GM04504 (cell line): ENCODE results near the gene ZDHHC14.
"Not testable (repeated sequence)": the region's sequence is repeated elsewhere in the genome, so short reads cannot be mapped to it uniquely, and the experiment has no call there.

Experiments
- DNase-seq: peaks from one replicate; pipeline ENCODE4 v3.0.0-alpha.2; 2012; ENCODE audit warnings: low read depth

Gene ZDHHC14

DNA sequence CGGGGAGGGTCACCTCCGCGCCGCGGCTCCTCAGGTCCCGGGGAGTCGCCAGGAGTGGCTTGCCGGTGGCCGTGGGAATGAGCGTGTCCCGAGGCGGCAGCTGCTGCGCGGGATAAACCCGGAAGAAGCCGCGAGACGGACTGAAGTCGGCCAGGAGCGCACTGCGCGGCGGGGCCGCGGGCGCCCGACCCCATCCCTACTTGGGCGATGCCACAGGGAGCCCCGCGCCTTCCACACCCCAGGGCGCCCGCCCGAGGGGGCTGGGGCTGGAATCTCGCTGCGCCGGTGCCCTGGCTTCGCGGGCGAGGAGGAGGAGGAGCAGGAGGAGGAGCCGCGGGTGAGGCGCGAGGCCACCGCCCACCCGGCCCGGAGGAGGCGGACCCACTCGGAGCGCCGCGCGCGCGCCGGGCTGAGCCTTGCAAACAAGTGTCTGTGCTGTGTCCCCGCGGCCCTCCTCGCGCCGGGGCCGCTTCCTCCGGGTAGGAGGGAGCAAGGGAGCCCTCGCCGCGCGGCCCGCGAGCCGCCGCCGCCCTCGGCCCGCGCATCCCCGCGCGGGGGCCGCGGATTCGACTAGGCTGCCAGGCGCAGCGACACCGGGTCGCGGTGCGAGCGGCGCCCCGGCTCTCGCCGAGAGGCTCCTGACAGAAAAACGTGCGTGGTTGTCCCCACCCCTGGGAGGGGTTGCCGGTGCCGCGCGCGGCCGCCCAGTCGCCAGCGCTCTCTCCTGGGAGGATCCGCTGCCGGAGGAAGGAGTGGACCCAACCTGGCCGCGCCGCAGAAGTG lies at the start of gene ZDHHC14:
Gene ZDHHC14 (plus strand): TSS at position 412 of the 783 bp plus-strand sequence.
- DNase-seq = peak; percentile 67

DNA sequence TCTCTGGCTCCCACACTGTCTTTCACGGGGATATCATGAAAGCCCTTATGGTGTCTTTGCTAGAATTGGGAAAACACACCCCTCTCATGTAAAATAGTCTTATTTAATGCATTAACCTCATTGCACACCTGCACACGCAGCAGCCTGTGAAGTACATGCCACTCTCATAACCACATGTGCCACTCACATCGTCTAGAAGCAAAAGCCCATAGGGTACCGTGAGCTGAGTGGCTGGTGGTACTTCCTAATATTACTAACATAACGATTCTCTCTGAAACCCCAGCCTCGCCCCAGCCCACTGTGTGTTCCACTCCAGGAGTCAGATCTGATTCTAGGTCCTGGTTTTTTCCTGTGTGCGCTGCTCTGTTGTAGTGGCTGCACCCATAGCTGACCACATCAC lies 48.2 kb upstream of the ZDHHC14 start:
- no peak for DNase-seq

DNA sequence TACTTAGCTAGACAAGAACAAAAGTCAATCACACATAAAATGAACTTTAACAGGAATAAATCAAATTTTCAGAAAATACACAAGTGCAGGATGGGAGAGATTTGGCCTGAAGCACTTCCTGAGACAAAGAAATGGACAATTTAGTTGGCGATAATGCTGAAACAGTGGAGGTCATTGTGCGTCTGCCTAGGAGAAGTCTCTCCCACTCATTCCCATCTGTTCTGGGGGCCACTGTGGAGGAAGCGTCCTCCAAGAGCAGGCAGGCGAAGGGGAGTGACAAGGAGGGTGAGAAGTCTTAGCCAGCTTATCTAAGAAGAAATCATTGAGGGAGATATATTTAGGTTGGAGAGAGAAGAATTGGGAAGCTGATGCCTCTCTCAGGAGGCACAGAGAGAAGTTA lies 47.5 kb upstream of the ZDHHC14 start:
- DNase-seq = no peak

DNA sequence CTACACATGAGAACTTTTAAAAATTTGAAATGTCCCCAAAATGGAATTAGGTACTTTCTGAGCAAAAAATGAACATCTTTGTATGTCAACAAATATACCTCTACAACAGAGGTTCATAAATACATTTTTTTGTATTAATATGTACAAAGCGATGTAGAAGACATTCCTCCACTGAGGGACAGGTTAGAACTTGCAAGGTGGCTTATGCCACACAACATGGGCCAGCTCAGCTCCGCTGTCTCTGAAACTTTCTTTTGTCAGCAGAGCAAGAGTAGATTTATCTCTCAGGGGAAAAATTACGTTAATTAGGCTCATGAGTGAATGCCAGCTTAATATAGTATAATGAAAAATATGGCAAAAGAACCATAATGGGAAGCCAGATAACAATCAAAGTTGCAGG lies 47.0 kb upstream of the ZDHHC14 start:
- no peak for DNase-seq

DNA sequence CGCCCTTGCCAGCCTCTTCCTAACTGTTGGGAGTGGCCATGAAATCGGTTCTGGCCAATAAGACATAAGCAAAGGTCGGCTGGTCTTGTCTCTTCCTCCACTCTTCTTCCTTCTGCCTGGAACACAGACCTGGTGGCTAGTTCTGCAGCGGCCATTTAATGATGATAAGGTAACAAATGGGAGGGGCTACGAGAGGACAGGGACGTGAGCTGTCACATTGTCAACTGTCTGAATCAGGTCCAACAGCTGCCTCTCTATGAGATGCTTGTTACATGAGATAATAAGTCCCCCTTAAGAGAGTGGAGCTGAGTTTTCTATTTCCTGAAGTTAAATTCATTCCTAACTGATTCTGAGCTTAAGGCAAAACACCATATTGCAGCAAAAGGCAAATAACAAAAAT lies 45.2 kb upstream of the ZDHHC14 start:
- DNase-seq = no peak

DNA sequence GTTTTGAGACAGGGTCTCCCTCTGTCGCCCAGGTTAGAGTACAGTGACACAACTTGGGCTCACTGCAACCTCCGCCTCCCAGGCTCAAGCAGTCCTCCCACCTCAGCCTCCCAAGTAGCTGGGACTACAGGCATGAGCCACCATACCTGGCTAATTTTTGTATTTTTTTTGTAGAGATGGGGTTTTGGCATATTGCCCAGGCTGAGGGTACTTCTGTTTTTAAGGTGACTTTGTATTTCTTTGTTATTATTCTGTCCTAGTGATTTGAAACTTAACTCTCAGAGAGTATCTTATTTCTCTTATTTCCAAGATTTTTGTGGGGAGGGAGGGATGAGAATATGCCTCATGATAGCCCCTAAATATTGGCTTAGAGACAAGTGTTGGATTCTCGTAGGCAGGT lies 43.7 kb upstream of the ZDHHC14 start:
- not testable (repeated sequence) for DNase-seq

DNA sequence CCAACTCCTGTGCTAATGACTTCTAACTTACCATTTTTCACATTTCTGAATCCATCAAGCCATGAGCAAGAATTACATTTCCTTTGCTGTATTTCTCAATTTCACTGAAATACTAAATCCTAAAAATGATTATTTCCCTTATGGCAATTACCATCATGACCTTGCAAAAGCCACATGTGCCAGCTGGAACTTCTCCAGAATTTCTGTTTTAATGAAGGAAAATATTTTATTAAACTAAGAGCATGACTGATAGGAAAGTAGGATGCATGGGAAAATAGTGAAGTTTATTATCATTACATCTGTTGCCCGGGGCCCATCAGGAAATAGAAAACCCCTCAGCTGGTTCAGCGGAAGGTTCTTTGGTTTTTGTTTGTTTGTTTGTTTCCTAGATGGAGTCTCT lies 43.2 kb upstream of the ZDHHC14 start:
- no peak for DNase-seq

DNA sequence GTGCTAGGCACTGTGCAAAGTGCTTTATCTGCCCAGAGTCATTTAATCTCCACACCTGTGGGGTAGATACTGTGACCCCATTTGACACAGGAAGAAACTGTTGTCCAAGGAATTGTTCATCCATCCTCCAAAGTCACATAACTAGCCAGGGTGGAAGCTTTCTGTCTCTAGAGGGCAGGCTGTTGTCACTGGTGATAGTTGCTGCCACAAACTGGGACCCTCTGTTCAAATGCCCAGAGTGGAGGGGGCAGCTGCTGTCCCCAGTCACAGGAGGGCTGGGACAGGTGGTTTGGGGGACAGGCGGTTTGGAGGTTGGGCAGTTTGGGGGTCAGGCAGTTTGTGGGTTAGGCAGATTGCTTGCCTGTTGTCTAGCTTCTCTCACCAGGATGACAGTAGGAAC lies 41.6 kb upstream of the ZDHHC14 start:
- no peak for DNase-seq

DNA sequence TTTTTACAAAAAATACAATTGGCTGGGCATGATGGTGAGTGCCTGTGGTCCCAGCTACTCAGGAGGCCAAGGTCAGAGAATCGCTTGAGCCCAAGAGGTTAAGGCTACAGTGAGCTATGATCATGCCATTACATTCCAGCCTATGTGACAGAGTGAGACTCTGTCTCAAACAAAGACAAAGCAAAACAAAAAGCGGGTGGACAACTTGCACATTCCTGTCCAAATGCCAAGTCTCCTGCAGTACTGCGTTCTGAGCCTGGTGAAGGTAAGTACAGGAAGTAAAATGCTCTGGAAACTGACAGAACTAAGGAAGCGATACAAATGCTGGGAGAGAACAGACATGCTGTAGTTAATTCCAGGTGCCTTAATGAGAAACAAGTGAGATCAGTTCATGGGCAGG lies 37.3 kb upstream of the ZDHHC14 start:
- DNase-seq = no peak

DNA sequence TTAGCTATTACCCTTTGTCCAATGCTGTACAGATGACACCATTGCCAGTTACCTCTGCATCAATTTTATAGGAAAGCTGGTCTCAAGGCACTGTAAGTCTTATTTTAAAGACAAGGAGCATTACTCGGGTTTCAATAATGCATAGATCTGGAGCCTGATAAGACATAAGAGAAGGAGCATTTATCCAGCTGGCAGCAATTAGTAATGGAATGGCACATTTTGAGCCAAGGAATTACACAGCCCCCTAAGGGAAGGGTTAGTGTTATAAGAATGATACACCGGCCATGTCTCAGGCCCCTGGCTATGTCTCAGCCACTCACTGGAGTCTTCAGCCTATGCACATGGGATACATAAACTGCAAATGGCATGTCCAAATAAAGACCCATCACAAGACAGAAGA lies 34.6 kb upstream of the ZDHHC14 start:
- peak; percentile 24 for DNase-seq

DNA sequence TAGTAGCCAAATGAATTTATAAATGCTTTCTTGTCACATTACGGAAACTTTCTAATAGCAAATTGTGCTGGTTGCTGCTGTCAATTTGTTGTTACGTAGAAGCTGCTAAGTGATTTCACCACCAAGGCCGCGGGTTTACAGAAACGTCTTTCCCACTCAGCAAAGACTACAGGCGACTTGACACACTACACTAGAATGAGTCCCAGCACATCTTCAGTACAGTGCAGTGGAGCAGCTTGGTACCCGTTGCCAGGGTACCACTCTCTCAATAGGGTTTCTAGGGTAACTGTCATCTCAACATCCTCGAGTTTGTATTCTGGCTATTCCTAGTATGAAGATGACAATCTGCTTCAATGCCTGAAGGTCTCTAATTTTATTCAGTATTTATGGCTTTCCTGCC lies 22.7 kb upstream of the ZDHHC14 start:
- no peak for DNase-seq

DNA sequence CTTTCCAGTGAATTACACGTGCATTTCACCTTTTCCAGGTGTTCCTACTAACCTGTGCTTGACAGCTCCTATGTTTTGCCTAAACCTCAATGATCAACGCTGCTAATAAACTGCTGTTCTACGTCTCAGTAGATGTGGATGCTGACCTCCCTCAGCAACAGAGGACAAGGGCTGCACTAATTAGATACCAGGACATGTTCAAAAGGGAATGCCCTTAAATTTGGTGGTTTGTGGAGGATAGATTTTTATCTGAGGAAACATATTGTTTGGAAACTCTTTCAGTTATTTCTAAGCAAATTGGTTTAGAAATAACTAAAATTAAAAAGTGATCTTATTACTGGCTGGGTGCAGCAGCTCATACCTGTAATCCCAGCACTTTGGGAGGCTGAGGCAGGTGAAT lies 19.1 kb upstream of the ZDHHC14 start:
- DNase-seq = no peak

DNA sequence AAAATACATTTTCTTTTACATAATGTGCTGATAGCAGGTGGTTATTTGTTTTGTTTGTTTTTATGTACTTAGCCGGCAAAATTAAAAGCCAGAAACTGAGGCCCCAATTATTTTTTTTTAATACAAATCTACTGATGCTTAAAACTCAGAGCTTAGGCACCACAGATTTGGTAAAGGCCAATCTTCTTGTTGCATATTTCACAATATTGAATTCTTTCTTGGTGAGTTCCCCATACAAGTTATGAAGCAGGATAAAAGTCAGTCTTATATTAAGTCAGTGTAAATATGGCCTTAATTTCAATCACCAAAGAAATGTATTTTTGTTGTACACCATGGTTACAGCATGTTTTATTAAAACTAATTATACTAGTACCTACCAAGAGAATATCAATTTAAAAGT lies 16.3 kb upstream of the ZDHHC14 start:
- DNase-seq = no peak

DNA sequence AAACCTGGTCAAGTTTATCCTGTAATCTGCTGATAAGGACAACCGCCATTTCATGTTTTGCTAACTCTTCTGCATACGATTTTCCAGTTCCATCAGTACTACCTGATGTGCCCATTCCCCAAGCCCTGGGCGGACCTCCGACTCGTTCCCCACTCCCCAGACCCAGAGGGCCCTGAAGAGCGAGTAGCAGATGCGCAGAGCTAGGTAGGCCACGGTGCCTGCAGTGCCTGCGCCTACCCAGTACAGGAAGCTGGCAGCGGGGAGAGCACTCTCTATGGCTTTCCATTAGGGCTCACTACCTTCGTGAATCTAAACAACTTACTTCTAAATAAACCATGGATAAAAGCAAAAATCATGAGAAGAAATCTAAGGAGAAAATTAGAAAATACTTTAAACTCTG lies 14.3 kb upstream of the ZDHHC14 start:
- no peak for DNase-seq

DNA sequence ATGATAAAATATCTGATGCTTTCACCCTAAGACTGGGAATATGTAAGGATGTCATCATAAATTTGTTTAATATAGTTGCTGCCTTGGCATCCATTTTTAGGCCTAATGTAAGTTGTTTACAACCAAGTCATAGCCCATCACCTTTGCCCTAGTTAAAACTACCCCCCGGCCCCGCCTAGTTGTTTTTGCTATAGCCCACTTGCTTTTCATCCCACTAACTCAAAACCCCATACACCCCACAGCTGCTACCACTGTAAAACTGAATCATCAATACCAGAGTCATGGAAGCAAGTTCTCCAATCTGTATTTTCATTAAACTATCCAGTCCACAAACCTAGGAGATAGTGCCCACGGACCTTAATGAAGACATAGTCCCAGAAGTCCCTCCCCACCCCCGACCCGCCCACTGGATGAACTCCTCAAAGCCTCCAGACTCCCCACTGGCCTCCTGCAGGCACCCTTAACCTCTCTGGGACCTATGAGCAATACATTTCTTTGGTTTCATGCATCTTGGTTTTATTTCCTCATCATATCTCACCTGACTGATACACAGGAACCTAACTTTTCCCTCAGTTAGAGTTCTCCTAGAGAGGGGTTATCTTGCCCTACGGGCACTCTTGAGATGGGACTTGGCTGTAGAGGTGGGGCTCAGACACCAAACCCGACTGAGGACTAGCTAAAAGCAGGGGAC lies 12.5 kb upstream of the ZDHHC14 start:
- DNase-seq = no peak

DNA sequence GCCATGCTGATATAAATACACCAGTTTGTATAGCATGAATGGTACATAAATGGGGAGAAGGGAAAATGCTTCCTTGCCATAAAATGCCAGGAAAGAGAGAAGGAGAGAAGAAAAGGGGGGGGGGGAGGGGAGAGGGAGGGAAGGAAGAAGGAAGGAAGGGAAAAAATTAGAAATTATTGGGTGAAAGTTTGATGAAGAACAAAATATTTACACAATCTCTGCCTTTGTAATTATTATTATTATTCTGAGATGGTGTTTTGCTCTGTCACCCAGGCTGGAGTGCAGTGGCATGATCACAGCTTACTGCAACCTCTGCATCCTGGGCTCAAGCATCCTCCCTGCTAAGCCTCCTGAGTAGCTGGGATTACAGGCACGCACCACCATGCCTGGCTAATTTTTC lies 10.2 kb upstream of the ZDHHC14 start:
- no peak for DNase-seq

DNA sequence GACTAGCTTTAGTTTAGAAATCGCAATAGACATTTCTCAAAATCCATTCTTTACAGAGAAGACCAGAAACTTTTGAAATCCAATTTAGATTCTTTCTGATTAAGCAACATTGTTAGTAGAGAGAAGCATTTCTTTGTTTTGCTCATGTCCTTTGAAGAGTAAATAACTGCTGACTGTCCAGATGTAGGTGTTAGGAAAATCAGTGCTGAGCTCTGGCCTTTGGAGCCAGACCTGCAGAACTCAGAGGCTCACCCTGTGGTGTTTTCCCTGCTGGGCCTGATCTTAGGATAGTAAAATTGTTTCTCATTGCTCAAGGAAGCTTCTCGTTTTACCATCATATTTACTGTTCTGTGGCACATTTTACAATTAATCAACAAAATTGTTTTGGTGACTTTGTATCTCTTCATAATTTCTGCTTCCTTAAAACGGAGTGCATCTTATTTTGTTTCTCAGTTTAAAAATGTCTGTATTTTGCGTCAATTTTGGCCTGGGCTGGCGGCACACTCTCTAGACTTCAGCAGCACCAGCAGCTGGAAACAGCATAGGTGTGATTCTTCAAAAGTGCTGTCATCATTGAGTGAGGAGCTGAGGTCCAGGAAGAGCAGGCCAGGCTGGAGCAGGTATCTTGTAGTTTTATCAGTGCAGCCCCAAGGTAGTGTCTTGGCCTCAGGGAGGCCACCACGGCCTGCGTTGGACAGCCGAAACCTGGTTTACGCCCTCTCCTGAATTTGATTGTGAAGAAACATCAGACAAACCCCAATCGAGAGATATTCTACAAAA lies 8.3 kb upstream of the ZDHHC14 start:
- DNase-seq = no peak

DNA sequence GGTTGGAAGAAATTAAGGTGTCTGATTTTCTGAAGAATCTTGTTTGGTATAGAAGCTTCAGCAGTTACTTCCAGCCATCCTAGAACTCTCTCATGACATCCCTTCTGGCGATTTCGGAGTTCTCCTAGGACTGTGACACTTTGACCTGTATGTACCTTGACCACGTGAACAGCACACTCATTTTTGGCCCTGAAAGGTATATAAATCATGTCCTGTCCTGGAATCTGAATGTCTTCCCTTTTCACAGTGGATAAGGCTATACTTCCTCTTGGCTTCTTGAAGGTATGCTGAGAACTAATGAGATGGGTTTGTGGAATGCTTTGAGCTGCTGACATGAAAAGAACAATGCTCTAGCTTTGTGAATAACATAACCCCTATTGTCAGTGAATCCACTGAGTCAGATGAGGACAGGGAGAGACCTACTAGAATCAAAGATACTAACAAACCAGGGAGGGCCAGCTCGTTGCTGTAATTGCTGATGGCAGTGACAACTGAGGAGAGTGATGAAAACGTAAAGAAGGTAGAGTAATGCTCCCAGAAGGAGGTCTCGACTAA lies 6.0 kb upstream of the ZDHHC14 start:
- no peak for DNase-seq

DNA sequence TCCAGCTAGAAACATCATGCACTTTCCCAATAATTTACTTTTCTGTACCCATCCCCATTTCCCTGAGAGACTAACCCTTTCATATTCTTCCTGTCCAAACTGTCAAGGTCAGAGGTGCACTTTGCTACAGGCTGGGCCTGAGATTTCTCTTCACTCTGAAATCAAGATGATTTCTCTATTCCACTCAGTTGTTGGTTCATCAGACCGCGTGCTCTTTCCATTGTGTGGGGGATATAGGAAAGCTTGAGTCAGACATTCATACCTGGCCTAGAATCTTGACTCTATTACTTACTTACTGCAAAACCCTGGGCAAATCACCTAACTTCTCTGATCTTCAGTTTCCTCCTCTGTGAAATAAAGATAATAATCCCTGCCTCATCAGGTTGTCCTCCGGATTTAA lies 4.7 kb upstream of the ZDHHC14 start:
- no peak for DNase-seq

DNA sequence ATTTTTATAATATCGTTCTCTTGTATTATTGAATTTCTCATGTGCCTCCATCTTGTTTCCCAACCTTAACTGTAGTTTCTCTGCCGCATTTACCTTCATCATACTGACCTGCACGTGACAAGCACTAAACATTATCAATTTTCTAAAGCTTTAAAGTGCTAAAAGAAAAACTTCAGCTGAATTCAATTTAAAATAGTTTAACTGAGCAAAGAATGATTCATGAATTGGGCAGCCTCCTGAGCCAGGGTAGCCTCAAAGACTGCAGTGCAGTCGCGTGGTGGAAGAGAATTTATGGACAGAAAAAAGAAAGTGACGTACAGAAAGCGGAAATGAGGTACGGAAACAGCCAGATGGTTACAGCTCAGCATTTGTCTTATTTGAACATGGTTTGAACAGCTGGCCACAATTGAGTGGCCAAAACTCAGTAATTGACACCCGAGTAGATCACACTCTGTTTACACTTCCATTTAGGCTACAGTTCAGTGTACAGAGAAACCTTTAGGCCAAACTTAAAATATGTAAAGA lies 4.2 kb upstream of the ZDHHC14 start:
- peak; percentile 47 for DNase-seq

DNA sequence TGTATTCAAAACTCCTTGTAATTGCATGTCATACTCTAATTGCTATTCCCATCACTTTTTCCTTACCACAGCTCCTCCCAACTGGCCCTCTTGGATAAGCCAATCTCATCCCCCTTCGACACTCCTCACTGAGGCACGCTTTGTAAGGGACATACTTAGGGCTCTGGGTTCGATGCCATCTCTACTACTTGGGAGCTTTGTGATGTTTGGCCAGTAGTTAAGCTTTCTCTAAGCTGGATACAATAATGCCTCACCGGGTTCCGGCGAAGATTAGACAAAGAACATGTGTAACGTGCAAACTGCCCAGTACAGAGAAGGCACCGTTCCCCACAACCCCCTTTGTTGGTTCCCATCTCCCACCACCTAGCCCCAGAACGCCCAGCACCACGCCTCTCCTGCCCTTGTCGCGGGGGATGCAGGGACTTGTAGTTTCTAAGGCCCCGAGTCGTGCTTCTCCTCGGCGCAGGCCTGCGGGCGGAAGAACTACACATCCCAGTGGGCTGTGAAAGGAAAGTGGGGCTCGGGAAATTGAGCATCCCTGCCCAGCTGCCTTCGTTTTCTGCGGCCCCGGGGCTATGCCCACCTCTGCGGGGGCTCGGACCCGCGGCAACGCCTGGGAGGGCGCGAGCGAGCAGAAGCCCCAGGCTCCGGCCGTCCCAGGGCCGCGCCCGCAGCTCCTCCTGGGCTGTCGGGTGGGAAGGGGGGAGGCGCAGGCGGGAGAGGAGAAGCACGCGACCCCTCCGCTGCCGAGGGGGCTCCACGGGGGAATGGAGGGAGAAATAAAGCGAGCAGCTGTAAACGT lies 1.1 kb upstream of the ZDHHC14 start:
- DNase-seq = peak; percentile 72

DNA sequence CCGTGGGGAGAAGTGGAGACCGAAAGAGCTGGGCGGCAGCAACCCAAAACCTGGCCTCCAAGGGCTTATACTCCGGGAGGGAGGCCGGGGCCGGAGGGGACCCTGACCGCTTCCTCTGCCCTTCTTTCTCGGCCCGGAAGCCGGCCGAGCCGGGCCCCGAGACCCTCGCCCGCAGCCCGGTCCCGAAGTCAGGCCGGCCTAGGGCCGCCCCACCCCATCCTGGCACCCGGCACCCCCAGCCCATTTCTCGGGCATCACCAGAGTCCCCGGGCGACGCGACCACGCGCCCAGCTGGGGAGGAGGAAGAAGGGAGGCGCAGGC lies 572 bp upstream of the ZDHHC14 start:
- no peak for DNase-seq
